IMR-90 (cell line): ENCODE measurements around the gene TMPRSS9. TPM values are rescaled to one million over a fixed set of nuclear protein-coding genes. Genes with fewer than 3 reads are reported as not detected.

Source experiments
- ATAC-seq: fragments of 200-7000 bp; cut with Tn5 transposase; 2 replicates; pipeline ENCODE4 v1.9.1; 2020; ENCODE audit warnings: low read depth, mild to moderate bottlenecking, moderate library complexity
- BruUV-seq: library from RNA; stranded (reverse); fragments of 400-500 nt; replicated peaks from 2 replicates; lab custom pipeline; 2021; lab: Mats Ljungman, UMichigan
- CTCF ChIA-PET: fragments of 300-600 bp; formaldehyde crosslinking; extraction: SDS; loops from one replicate; lab custom pipeline; 2021; ENCODE audit warnings: antibody characterized with exemption; lab: Yijun Ruan, JAX
- POLR2A ChIA-PET: fragments of 300-600 bp; sonication (Branson Sonifier 250); formaldehyde crosslinking; loops from one replicate; lab custom pipeline; 2022; ENCODE audit warnings: antibody characterized with exemption; ENCODE audit not compliant: unreplicated experiment; lab: Charles Lee
- DNase-seq: peaks from one replicate; pipeline ENCODE4 v3.0.0; 2013
- H2AFZ ChIP-seq: replicated peaks from 2 replicates; pipeline ENCODE3; 2013; ENCODE audit warnings: low read length, mild to moderate bottlenecking; ENCODE audit not compliant: poor library complexity
- H2AK5ac ChIP-seq: 2 replicates; pipeline ENCODE4 v1.6.1; 2013; ENCODE audit warnings: low read depth, low read length, inconsistent platforms
- H2AK9ac ChIP-seq: replicated peaks from 2 replicates; pipeline ENCODE3; 2013; ENCODE audit warnings: mild to moderate bottlenecking, low read depth, low read length, moderate library complexity; ENCODE audit not compliant: poor library complexity
- H2BK120ac ChIP-seq: 2 replicates; pipeline ENCODE4 v1.6.1; 2013; ENCODE audit warnings: low read depth, low read length, inconsistent platforms
- H2BK15ac ChIP-seq: 3 replicates; pipeline ENCODE4 v1.6.1; 2013; ENCODE audit warnings: low read depth, low read length, inconsistent platforms
- H2BK20ac ChIP-seq: 2 replicates; pipeline ENCODE4 v1.6.1; 2013; ENCODE audit warnings: low read depth, mild to moderate bottlenecking, inconsistent platforms, low read length, moderate library complexity
- H2BK5ac ChIP-seq: 2 replicates; pipeline ENCODE4 v1.6.1; 2013; ENCODE audit warnings: mild to moderate bottlenecking, low read depth, low read length, inconsistent platforms; ENCODE audit not compliant: poor library complexity, severe bottlenecking
- H3K14ac ChIP-seq: replicated peaks from 2 replicates; pipeline ENCODE4 v1.6.1; 2013; ENCODE audit warnings: low read depth, low read length, inconsistent platforms
- H3K18ac ChIP-seq: 2 replicates; pipeline ENCODE4 v1.6.1; 2013; ENCODE audit warnings: low read depth, low read length, control low read depth
- H3K23ac ChIP-seq: 2 replicates; pipeline ENCODE4 v1.6.1; 2013; ENCODE audit warnings: low read depth, low read length, inconsistent platforms
- H3K27ac ChIP-seq: 2 replicates; pipeline ENCODE4 v1.5.1; 2013; ENCODE audit warnings: mild to moderate bottlenecking, control low read depth, low read length; ENCODE audit not compliant: insufficient read depth
- H3K27me3 ChIP-seq: 2 replicates; pipeline ENCODE4 v1.6.1; 2013; ENCODE audit warnings: low read length; ENCODE audit not compliant: control insufficient read depth, insufficient read depth
- H3K36me3 ChIP-seq: 2 replicates; pipeline ENCODE4 v1.6.1; 2013; ENCODE audit warnings: low read length, mixed read lengths; ENCODE audit not compliant: control insufficient read depth, insufficient read depth
- H3K4ac ChIP-seq: 2 replicates; pipeline ENCODE4 v1.6.1; 2013; ENCODE audit warnings: low read depth, low read length, inconsistent platforms
- H3K4me1 ChIP-seq: 2 replicates; pipeline ENCODE4 v1.6.1; 2013; ENCODE audit warnings: low read length, mixed read lengths; ENCODE audit not compliant: control insufficient read depth, insufficient read depth
- H3K4me2 ChIP-seq: 2 replicates; pipeline ENCODE4 v1.6.1; 2013; ENCODE audit warnings: low read depth, mild to moderate bottlenecking, control low read depth, low read length, moderate library complexity
- H3K4me3 ChIP-seq: 2 replicates; pipeline ENCODE4 v1.5.1; 2013; ENCODE audit warnings: low read depth, mild to moderate bottlenecking, control low read depth, low read length, moderate library complexity; ENCODE audit not compliant: insufficient read depth
- H3K56ac ChIP-seq: 2 replicates; pipeline ENCODE4 v1.6.1; 2013; ENCODE audit warnings: low read length, inconsistent platforms; ENCODE audit not compliant: insufficient read depth; ENCODE audit errors: extremely low read depth
- H3K79me1 ChIP-seq, 2 experiments: 2 replicates each; pipeline ENCODE4 v1.6.1; 2013; ENCODE audit warnings: low read length in 2 of 2, inconsistent platforms in 1 of 2, low read depth in 1 of 2
- H3K9ac ChIP-seq: 2 replicates; pipeline ENCODE4 v1.6.1; 2013; ENCODE audit warnings: low read depth, low read length, control low read depth
- H3K9me1 ChIP-seq: 2 replicates; pipeline ENCODE4 v1.6.1; 2013; ENCODE audit warnings: low read length, inconsistent platforms; ENCODE audit not compliant: insufficient read depth
- H3K9me3 ChIP-seq: 2 replicates; pipeline ENCODE4 v1.6.1; 2013; ENCODE audit warnings: low read length; ENCODE audit not compliant: control insufficient read depth, insufficient read depth
- H4K20me1 ChIP-seq: 2 replicates; pipeline ENCODE4 v1.6.1; 2013; ENCODE audit warnings: low read length, inconsistent platforms; ENCODE audit not compliant: insufficient read depth
- H4K5ac ChIP-seq: 2 replicates; pipeline ENCODE4 v1.6.1; 2013; ENCODE audit warnings: mild to moderate bottlenecking, low read depth, low read length, control low read depth
- H4K8ac ChIP-seq, 2 experiments: 2 replicates each; pipeline ENCODE4 v1.6.1; 2013; ENCODE audit warnings: low read depth in 2 of 2, low read length in 2 of 2, control low read depth in 1 of 2, inconsistent platforms in 1 of 2
- H4K91ac ChIP-seq: 2 replicates; pipeline ENCODE4 v1.6.1; 2013; ENCODE audit warnings: low read depth, low read length, inconsistent platforms; ENCODE audit not compliant: insufficient read depth
- BHLHE40 ChIP-seq: fragments of 150-350 bp; IDR thresholded peaks from 2 replicates; pipeline ENCODE4 v1.6.1; 2016; ENCODE audit warnings: mild to moderate bottlenecking, low read depth, low read length
- CHD1 ChIP-seq: IDR thresholded peaks from 2 replicates; pipeline ENCODE4 v1.6.1; 2012; ENCODE audit warnings: low read depth, low read length, improper control_type of control experiment
- ELK1 ChIP-seq: fragments of 150-350 bp; IDR thresholded peaks from 2 replicates; pipeline ENCODE4 v1.6.1; 2016; ENCODE audit warnings: low read depth, mild to moderate bottlenecking, low read length, moderate library complexity, borderline replicate concordance
- FOS ChIP-seq: fragments of 150-350 bp; IDR thresholded peaks from 2 replicates; pipeline ENCODE4 v1.6.1; 2016; ENCODE audit warnings: low read depth, low read length
- MAFK ChIP-seq: IDR thresholded peaks from 2 replicates; pipeline ENCODE4 v1.6.1; 2012; ENCODE audit warnings: low read depth, low read length, improper control_type of control experiment
- MAZ ChIP-seq: IDR thresholded peaks from 2 replicates; pipeline ENCODE4 v1.6.1; 2012; ENCODE audit warnings: low read depth, mild to moderate bottlenecking, low read length, improper control_type of control experiment, moderate library complexity, borderline replicate concordance
- MXI1 ChIP-seq: IDR thresholded peaks from 2 replicates; pipeline ENCODE4 v1.6.1; 2012; ENCODE audit warnings: low read depth, mild to moderate bottlenecking, low read length, moderate library complexity, borderline replicate concordance
- NFE2L2 ChIP-seq: fragments of 150-350 bp; IDR thresholded peaks from 2 replicates; pipeline ENCODE4 v1.6.1; 2016; ENCODE audit warnings: low read depth, mild to moderate bottlenecking, low read length
- POLR2A ChIP-seq: IDR thresholded peaks from 2 replicates; pipeline ENCODE4 v1.6.1; 2012; ENCODE audit warnings: mild to moderate bottlenecking, low read depth, low read length
- RAD21 ChIP-seq: IDR thresholded peaks from 2 replicates; pipeline ENCODE4 v1.6.1; 2012; ENCODE audit warnings: low read length, improper control_type of control experiment
- RCOR1 ChIP-seq: IDR thresholded peaks from 2 replicates; pipeline ENCODE4 v1.6.1; 2012; ENCODE audit warnings: mild to moderate bottlenecking, low read length, improper control_type of control experiment; ENCODE audit not compliant: insufficient replicate concordance
- RFX5 ChIP-seq: IDR thresholded peaks from 2 replicates; pipeline ENCODE4 v1.8.0; 2012; ENCODE audit warnings: low read depth, mild to moderate bottlenecking, low read length, moderate library complexity
- SMC3 ChIP-seq: fragments of 150-350 bp; IDR thresholded peaks from 2 replicates; pipeline ENCODE4 v1.6.1; 2016; ENCODE audit warnings: low read depth, mild to moderate bottlenecking, antibody characterized with exemption, low read length, moderate library complexity
- WGBS, 2 experiments: methylation state at CpG; one replicate each; pipeline versions ENCODE4 v1.1.5 to v1.1.7; 2013; ENCODE audit warnings: missing lambda C conversion rate in 2 of 2; ENCODE audit not compliant: insufficient read length in 1 of 2; ENCODE audit errors: extremely low coverage in 2 of 2; 5-methylcytosine and 5-hydroxymethylcytosine counted together
- dilution Hi-C: fragments of 300-500 bp; cut with HindIII; formaldehyde crosslinking; loops from one replicate; pipeline ENCODE4 v1.14.3; 2018; ENCODE audit warnings: low sequenced_read_pairs; ENCODE audit not compliant: unreplicated experiment
- in situ Hi-C: fragments of 300-500 bp; cut with MboI; formaldehyde crosslinking; loops from 3 replicates; pipeline ENCODE4 v1.14.3; 2019; ENCODE audit warnings: low sequenced_read_pairs, inconsistent platforms, mixed read lengths
- intact Hi-C: fragments of 100-400 bp; cut with micrococcal nuclease; formaldehyde crosslinking; loops from 2 replicates; pipeline ENCODE4 v1.10.0; 2022
- polyA plus RNA-seq, 3 experiments: library from polyadenylated mRNA; depleted of rRNA; stranded (reverse); fragments of >200 nt; gene quantifications; 2 replicates each; pipeline ENCODE4 v1.2.3, GENCODE V29; 2012; ENCODE audit warnings: low replicate concordance in 1 of 3
- total RNA-seq: library from RNA; depleted of rRNA; stranded (reverse); fragments of >200 nt; gene quantifications from 2 replicates; pipeline ENCODE4 v1.2.3, GENCODE V29; 2012
- TF ChIP-seq, protein P1 (sequence below): conservative IDR thresholded peaks from 2 replicates; pipeline ENCODE4 v1.5.1; 2012; ENCODE audit warnings: mild to moderate bottlenecking, low read depth, low read length, improper control_type of control experiment
- TF ChIP-seq, protein P2 (sequence below): fragments of 150-350 bp; IDR thresholded peaks from 2 replicates; pipeline ENCODE4 v1.6.1; 2017; ENCODE audit warnings: mild to moderate bottlenecking, antibody characterized with exemption, low read length, low read depth

The TMPRSS9 gene
- total and polyA plus RNA-seq, 2 of the 4 experiments (the other 2 are of a cell fraction) = not detected

GRCh38 chr19:2443785-2444182 is 83.7 kb downstream of the TMPRSS9 start:
- H3K4me2 ChIP-seq = no peak overlapping the region
- no peak overlapping the region for H3K56ac ChIP-seq
- H3K4me3 ChIP-seq = no peak overlapping the region
- H3K27ac ChIP-seq = no peak overlapping the region
- H3K9me1 ChIP-seq = peaks cover 5% of the 10 kb centered on the region; the same call in 1 of the 2 replicates
- H3K9me3 ChIP-seq = no peaks in the 10 kb centered on the region
- no peak overlapping the region for H2BK15ac ChIP-seq
- DNase-seq = no peak
- no peak overlapping the region for H4K91ac ChIP-seq
- TF ChIP-seq MXI1 (no peak), FOS (no peak), MAZ (no peak), RAD21 (no peak), ELK1 (no peak), RFX5 (no peak), CHD1 (no peak), NFE2L2 (no peak), RCOR1 (no peak), BHLHE40 (no peak), SMC3 (no peak), POLR2A (no peak), MAFK (no peak)
- TF ChIP-seq, protein P1, sequence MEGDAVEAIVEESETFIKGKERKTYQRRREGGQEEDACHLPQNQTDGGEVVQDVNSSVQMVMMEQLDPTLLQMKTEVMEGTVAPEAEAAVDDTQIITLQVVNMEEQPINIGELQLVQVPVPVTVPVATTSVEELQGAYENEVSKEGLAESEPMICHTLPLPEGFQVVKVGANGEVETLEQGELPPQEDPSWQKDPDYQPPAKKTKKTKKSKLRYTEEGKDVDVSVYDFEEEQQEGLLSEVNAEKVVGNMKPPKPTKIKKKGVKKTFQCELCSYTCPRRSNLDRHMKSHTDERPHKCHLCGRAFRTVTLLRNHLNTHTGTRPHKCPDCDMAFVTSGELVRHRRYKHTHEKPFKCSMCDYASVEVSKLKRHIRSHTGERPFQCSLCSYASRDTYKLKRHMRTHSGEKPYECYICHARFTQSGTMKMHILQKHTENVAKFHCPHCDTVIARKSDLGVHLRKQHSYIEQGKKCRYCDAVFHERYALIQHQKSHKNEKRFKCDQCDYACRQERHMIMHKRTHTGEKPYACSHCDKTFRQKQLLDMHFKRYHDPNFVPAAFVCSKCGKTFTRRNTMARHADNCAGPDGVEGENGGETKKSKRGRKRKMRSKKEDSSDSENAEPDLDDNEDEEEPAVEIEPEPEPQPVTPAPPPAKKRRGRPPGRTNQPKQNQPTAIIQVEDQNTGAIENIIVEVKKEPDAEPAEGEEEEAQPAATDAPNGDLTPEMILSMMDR = no peak
- TF ChIP-seq, protein P2, sequence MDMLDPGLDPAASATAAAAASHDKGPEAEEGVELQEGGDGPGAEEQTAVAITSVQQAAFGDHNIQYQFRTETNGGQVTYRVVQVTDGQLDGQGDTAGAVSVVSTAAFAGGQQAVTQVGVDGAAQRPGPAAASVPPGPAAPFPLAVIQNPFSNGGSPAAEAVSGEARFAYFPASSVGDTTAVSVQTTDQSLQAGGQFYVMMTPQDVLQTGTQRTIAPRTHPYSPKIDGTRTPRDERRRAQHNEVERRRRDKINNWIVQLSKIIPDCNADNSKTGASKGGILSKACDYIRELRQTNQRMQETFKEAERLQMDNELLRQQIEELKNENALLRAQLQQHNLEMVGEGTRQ = no peak
- H4K20me1 ChIP-seq = peaks cover 58% of the 10 kb centered on the region
- ChIA-PET CTCF (no interaction called here), POLR2A (no interaction called here)
- no peak overlapping the region for H3K4ac ChIP-seq
- peaks cover 25% of the 10 kb centered on the region for H3K36me3 ChIP-seq
- BruUV-seq = no TSS peak
- H3K23ac ChIP-seq = no peak overlapping the region
- intact Hi-C loops = no loop called here
- no peak overlapping the region for H2BK120ac ChIP-seq
- peak overlapping the region; percentile 48 for H2AFZ ChIP-seq
- no peak overlapping the region for H3K14ac ChIP-seq
- no peaks in the 10 kb centered on the region for H3K4me1 ChIP-seq
- ATAC-seq = no peak
- H4K5ac ChIP-seq = no peak overlapping the region
- peaks cover 8 to 63% of the 10 kb centered on the region in 2 experiments; a peak in 3 of 4 replicates for H3K79me1 ChIP-seq
- no peak overlapping the region for H2AK5ac ChIP-seq
- no peak overlapping the region for H3K18ac ChIP-seq
- WGBS, 2 experiments = 50% methylated on average over 1 of the region's 17 CpGs; no CpG with 5 or more reads in 1 of the 2 experiments
- in situ Hi-C loops = no loop called here
- no peak overlapping the region for H2BK5ac ChIP-seq
- dilution Hi-C loops = no loop called here
- H2BK20ac ChIP-seq = no peak overlapping the region
- peak overlapping the region; percentile 65 for H2AK9ac ChIP-seq
- H4K8ac ChIP-seq = no peak overlapping the region
- H3K9ac ChIP-seq = no peak overlapping the region
- no peaks in the 10 kb centered on the region for H3K27me3 ChIP-seq
